Parathyroid adenoma (tissue), 2 donors: ENCODE results near the gene LRRC15.

Experiments
- H2AFZ ChIP-seq: fragments of 300-600 bp; sonication (generic); one replicate; pipeline ENCODE4 v1.7.0; 2017; ENCODE audit warnings: antibody characterized with exemption, mild to moderate bottlenecking
- H3K27ac ChIP-seq: fragments of 300-600 bp; sonication (generic); one replicate; pipeline ENCODE4 v1.7.0; 2017
- H3K27me3 ChIP-seq: fragments of 300-600 bp; sonication (generic); one replicate; pipeline ENCODE4 v1.7.0; 2017; ENCODE audit warnings: low read length; ENCODE audit not compliant: control insufficient read depth, insufficient read depth
- H3K36me3 ChIP-seq: fragments of 300-600 bp; sonication (generic); one replicate; pipeline ENCODE4 v1.7.0; 2017; ENCODE audit warnings: low read length; ENCODE audit not compliant: control insufficient read depth, insufficient read depth
- H3K4me1 ChIP-seq: fragments of 300-600 bp; sonication (generic); one replicate; pipeline ENCODE4 v1.7.0; 2017; ENCODE audit warnings: control low read depth
- H3K4me2 ChIP-seq: fragments of 300-600 bp; sonication (generic); one replicate; pipeline ENCODE4 v1.7.0; 2017; ENCODE audit warnings: low read length
- H3K4me3 ChIP-seq: fragments of 300-600 bp; sonication (generic); one replicate; pipeline ENCODE4 v1.7.0; 2017; ENCODE audit warnings: low read depth, low read length
- H3K79me2 ChIP-seq: fragments of 300-600 bp; sonication (generic); one replicate; pipeline ENCODE4 v1.7.0; 2017; ENCODE audit warnings: control low read depth
- H3K9ac ChIP-seq: fragments of 300-600 bp; sonication (generic); one replicate; pipeline ENCODE4 v1.7.0; 2017; ENCODE audit warnings: mild to moderate bottlenecking
- H3K9me3 ChIP-seq: fragments of 300-600 bp; sonication (generic); one replicate; pipeline ENCODE4 v1.7.0; 2017; ENCODE audit warnings: low read length; ENCODE audit not compliant: control insufficient read depth
- CTCF ChIP-seq: fragments of 300-600 bp; sonication (generic); IDR thresholded peaks from one replicate; pipeline ENCODE4 v1.7.0; 2017; ENCODE audit warnings: antibody characterized with exemption, mild to moderate bottlenecking
- donor health status: primary hyperparathyroidism.

The LRRC15 gene

DNA sequence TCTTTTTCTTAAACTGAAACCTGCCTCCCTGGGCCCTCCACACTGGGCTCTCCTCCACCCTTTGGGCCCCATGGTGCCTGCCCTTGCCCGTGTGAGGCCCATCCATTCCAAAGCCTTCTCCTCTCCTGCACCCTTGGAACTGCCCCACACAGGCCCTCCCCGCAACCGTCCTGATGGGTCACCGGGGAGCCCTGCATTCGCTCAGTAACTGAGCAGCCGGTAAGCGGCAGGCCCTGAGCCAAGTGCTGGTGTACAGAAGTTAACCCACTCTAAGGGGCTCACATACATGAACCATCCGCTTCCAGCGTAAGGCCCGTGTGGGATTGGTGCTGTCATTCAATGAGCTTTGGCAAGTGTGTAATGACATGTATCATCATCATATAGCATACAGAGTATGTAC is 5.4 kb upstream of the LRRC15 start:
- no peaks in the 10 kb centered on the region for H3K9me3 ChIP-seq
- H3K4me1 ChIP-seq: no peaks in the 10 kb centered on the region
- no peak overlapping the region for H3K9ac ChIP-seq
- H3K4me3 ChIP-seq: no peak overlapping the region
- H3K79me2 ChIP-seq: no peaks in the 10 kb centered on the region
- no peaks in the 10 kb centered on the region for H3K27me3 ChIP-seq
- H3K27ac ChIP-seq: no peak overlapping the region
- H2AFZ ChIP-seq: no peak overlapping the region
- no peaks in the 10 kb centered on the region for H3K36me3 ChIP-seq
- H3K4me2 ChIP-seq: no peak overlapping the region
- TF ChIP-seq CTCF: no peak

DNA sequence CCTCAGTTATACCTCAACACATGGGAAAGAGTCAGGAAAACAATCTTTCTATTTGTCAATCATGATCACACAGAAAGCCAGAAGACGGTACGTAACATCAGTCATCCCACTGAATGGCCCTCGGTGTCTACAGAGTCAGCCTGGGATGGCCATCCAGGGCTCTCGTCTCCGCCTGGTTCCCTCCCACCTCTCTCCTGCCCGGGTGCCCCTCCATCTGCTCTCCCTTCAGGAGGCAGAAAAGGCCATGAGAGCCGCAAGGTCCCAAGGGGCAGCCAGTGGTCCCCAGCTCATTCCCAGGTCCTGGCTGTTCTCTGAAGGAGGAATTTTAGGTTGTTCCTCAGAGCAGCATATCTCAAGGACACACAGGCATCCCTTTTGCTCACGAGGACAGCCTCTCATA is 4.4 kb upstream of the LRRC15 start:
- no peaks in the 10 kb centered on the region for H3K79me2 ChIP-seq
- H3K27me3 ChIP-seq: no peaks in the 10 kb centered on the region
- H3K9ac ChIP-seq: no peak overlapping the region
- no peak overlapping the region for H3K4me3 ChIP-seq
- no peak overlapping the region for H3K4me2 ChIP-seq
- no peaks in the 10 kb centered on the region for H3K4me1 ChIP-seq
- no peak for TF ChIP-seq CTCF
- no peaks in the 10 kb centered on the region for H3K36me3 ChIP-seq
- H3K9me3 ChIP-seq: no peaks in the 10 kb centered on the region
- H2AFZ ChIP-seq: no peak overlapping the region
- no peak overlapping the region for H3K27ac ChIP-seq

DNA sequence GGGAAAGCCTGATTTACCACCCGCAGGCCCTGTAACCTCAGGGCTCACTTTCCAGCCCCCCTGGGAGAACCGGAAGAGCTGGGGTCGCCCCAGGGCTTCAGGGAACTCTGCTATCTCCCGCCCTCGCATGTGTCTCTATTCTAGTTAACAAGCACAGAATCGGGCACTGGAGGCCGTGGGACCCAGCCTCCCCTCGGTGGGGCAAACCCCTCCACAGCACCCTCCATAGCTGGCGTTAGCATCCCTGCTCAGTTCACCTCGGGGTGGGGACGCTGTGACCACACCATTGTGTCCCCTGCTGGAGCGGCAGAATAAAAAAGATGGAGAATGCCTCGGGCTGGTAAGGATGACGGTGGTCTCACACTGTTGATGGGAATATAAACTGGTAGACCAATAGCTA is 3.5 kb upstream of the LRRC15 start:
- Histone ChIP-seq H3K36me3 (no peaks in the 10 kb centered on the region), H3K4me2 (no peak overlapping the region), H3K9ac (no peak overlapping the region), H3K79me2 (no peaks in the 10 kb centered on the region), H2AFZ (no peak overlapping the region), H3K27ac (no peak overlapping the region), H3K9me3 (no peaks in the 10 kb centered on the region), H3K27me3 (no peaks in the 10 kb centered on the region), H3K4me1 (no peaks in the 10 kb centered on the region), H3K4me3 (no peak overlapping the region)
- no peak for TF ChIP-seq CTCF

DNA sequence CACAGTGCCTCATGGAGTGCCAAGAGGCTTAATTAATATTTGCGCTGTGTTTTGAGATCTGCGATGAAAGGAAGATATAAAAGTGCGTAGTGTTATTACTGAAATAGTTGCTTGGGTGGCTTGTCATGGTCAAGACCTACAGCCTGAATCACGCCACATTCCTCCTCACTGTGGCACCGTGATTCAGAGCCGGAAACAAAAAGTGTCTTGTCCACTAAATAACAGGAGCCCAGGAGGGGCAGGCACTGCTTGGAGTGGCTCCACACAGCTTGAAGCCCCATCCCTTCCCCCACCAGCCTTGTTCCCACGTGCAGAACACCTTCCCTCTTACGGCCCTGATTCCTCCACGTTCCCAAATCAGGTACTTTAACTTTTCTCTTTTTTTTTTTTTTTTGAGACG is 1.2 kb upstream of the LRRC15 start:
- H3K27ac ChIP-seq: no peak overlapping the region
- no peaks in the 10 kb centered on the region for H3K27me3 ChIP-seq
- no peaks in the 10 kb centered on the region for H3K79me2 ChIP-seq
- no peak overlapping the region for H3K9ac ChIP-seq
- no peaks in the 10 kb centered on the region for H3K4me1 ChIP-seq
- no peak overlapping the region for H2AFZ ChIP-seq
- no peaks in the 10 kb centered on the region for H3K36me3 ChIP-seq
- H3K4me2 ChIP-seq: no peak overlapping the region
- no peaks in the 10 kb centered on the region for H3K9me3 ChIP-seq
- no peak for TF ChIP-seq CTCF
- no peak overlapping the region for H3K4me3 ChIP-seq

GRCh38 chr3:194368918-194369317 is 625 bp downstream of the LRRC15 start:
- Histone ChIP-seq H3K4me2 (no peak overlapping the region), H3K27ac (no peak overlapping the region), H3K79me2 (no peaks in the 10 kb centered on the region), H3K9ac (no peak overlapping the region), H3K9me3 (no peaks in the 10 kb centered on the region), H3K4me3 (no peak overlapping the region), H3K4me1 (no peaks in the 10 kb centered on the region), H2AFZ (no peak overlapping the region), H3K36me3 (no peaks in the 10 kb centered on the region), H3K27me3 (no peaks in the 10 kb centered on the region)
- no peak for TF ChIP-seq CTCF
